ENCODE results near the gene WTIP. TPM values are rescaled to one million over a fixed set of nuclear protein-coding genes. Genes with fewer than 3 reads are reported as not detected.

WTIP gene
- total and polyA plus RNA-seq, 9 donors: 13.4 to 38.4 (median 29.5) TPM

- Histone ChIP-seq H3K27me3 (no peaks in the 10 kb centered on the region), H3K4me3 (peak overlapping the region; percentile 45), H3K27ac (peak overlapping the region; percentile 86 to 87), H3K9me3 (no peaks in the 10 kb centered on the region), H3K36me3 (no peaks in the 10 kb centered on the region), H3K4me1 (ENCODE audit: insufficient read depth) (peaks cover 10% of the 10 kb centered on the region)
- TF ChIP-seq EP300 (IDR thresholded peaks at IDR 0.05) (no peak), POLR2A (IDR thresholded peaks at IDR 0.05) (no peak)
- TF ChIP-seq, protein P1, sequence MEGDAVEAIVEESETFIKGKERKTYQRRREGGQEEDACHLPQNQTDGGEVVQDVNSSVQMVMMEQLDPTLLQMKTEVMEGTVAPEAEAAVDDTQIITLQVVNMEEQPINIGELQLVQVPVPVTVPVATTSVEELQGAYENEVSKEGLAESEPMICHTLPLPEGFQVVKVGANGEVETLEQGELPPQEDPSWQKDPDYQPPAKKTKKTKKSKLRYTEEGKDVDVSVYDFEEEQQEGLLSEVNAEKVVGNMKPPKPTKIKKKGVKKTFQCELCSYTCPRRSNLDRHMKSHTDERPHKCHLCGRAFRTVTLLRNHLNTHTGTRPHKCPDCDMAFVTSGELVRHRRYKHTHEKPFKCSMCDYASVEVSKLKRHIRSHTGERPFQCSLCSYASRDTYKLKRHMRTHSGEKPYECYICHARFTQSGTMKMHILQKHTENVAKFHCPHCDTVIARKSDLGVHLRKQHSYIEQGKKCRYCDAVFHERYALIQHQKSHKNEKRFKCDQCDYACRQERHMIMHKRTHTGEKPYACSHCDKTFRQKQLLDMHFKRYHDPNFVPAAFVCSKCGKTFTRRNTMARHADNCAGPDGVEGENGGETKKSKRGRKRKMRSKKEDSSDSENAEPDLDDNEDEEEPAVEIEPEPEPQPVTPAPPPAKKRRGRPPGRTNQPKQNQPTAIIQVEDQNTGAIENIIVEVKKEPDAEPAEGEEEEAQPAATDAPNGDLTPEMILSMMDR (IDR thresholded peaks at IDR 0.05): no peak
- DNase-seq: peak in 2 of 5 donors; percentile 49 to 64
- intact Hi-C loops (cut with DNase I): loop anchor here in 2 of 4 donors (5.0 to 10.0 kb wide), 2 partner anchors 50 to 118 kb away; partner anchors contain the start of gene GPI (in 1 of the 2)
- 4 to 5% (median 5%) methylated on average over 51 to 72 of the region's 72 CpGs for WGBS, 3 donors
These were observed 1.1 kb downstream of the WTIP start for GRCh38 chr19:34482380-34483250.

DNA sequence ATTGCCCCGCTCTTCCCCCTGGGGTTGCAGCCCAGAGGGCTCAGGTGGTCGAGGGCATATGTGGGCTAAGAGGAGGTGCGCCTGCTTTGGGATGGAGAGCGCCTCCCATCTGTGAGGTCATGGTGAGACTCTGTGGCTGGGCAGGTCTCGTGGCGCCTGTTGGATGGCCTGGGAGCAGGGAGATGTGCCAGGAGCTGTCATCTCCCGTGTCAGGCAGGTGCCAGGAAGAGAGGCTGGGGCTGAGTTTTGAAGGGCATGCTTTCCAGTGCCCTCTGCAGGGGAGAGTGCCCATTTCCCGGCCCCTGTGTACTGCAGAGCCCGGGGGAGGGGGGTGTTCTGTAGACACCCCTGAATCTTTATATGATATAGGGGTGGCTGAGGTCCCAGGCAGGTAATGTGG is 2.8 kb downstream of the WTIP start:
- no peaks in the 10 kb centered on the region for H3K36me3 ChIP-seq
- TF ChIP-seq EP300 (IDR thresholded peaks at IDR 0.05): no peak
- TF ChIP-seq POLR2A (IDR thresholded peaks at IDR 0.05): no peak
- TF ChIP-seq, protein P1 (IDR thresholded peaks at IDR 0.05): no peak
- H3K4me3 ChIP-seq: peak overlapping the region; percentile 6
- no peaks in the 10 kb centered on the region for H3K27me3 ChIP-seq
- 73 to 81% (median 76%) methylated on average over 9 of the region's 9 CpGs for WGBS, 3 donors
- DNase-seq: peak in 2 of 5 donors; percentile 23 to 33
- intact Hi-C loops (cut with DNase I): loop anchor here in 2 of 4 donors (5.0 to 10.0 kb wide), 2 partner anchors 52 to 120 kb away; partner anchors contain the start of gene GPI (in 1 of the 2)
- H3K9me3 ChIP-seq: no peaks in the 10 kb centered on the region
- no peak overlapping the region for H3K27ac ChIP-seq
- peaks cover 13% of the 10 kb centered on the region for H3K4me1 ChIP-seq (ENCODE audit: insufficient read depth)

GRCh38 chr19:34485831-34486230 is 4.3 kb downstream of the WTIP start:
- TF ChIP-seq, protein P1 (IDR thresholded peaks at IDR 0.05): no peak
- TF ChIP-seq POLR2A (IDR thresholded peaks at IDR 0.05): no peak
- no peak for TF ChIP-seq EP300 (IDR thresholded peaks at IDR 0.05)
- peak in 2 of 5 donors; percentile 5 to 25 for DNase-seq
- Histone ChIP-seq H3K9me3 (no peaks in the 10 kb centered on the region), H3K27ac (no peak overlapping the region), H3K27me3 (no peaks in the 10 kb centered on the region), H3K36me3 (no peaks in the 10 kb centered on the region), H3K4me1 (ENCODE audit: insufficient read depth) (peaks cover 13% of the 10 kb centered on the region), H3K4me3 (no peak overlapping the region)
- intact Hi-C loops (cut with DNase I): loop anchor here in 1 of 4 donors (10.0 kb wide), 1 partner anchor 121 kb away; the partner anchor contains the start of gene GPI
- WGBS, 3 donors: 71 to 84% (median 77%) methylated on average over 9 of the region's 9 CpGs

DNA sequence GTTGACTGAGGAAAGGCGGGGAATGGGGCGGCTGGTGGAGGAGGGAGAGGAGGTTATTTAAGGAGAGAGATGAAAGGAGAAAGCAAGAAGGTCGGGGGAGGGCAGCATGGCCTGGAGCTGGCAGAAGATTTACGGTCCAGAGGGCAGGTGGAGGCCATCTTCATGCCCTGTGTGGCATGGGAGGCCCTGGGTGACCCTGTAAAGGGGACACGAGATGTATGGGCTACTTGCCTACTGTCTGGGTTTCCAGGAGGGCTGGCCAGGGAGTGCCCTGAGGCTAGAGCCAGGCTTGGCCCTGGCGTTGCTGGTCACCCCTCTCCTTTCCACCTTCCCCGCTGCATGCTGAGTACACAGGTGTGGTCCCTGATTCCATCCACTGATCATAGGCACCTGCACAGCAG is 6.1 kb downstream of the WTIP start:
- TF ChIP-seq, protein P1 (IDR thresholded peaks at IDR 0.05): no peak
- no peak for TF ChIP-seq EP300 (IDR thresholded peaks at IDR 0.05)
- H3K4me3 ChIP-seq: no peak overlapping the region
- no peaks in the 10 kb centered on the region for H3K36me3 ChIP-seq
- 78 to 83% (median 82%) methylated on average over 7 of the region's 7 CpGs for WGBS, 3 donors
- H3K27me3 ChIP-seq: no peaks in the 10 kb centered on the region
- intact Hi-C loops (cut with DNase I): loop anchor here in 1 of 4 donors (10.0 kb wide), 1 partner anchor 123 kb away; the partner anchor contains the start of gene GPI
- no peak overlapping the region for H3K27ac ChIP-seq
- DNase-seq: no peak
- no peaks in the 10 kb centered on the region for H3K9me3 ChIP-seq
- peaks cover 13% of the 10 kb centered on the region for H3K4me1 ChIP-seq (ENCODE audit: insufficient read depth)

All from ovary (tissue), 9 donors.